GM21447 (cell line): Measurements from ENCODE around the gene CALHM4.

Experiments
- ATAC-seq: cut with Tn5 transposase; IDR thresholded peaks from one replicate; pipeline ENCODE4 v1.9.1; 2021; ENCODE audit not compliant: unreplicated experiment

Gene CALHM4

DNA sequence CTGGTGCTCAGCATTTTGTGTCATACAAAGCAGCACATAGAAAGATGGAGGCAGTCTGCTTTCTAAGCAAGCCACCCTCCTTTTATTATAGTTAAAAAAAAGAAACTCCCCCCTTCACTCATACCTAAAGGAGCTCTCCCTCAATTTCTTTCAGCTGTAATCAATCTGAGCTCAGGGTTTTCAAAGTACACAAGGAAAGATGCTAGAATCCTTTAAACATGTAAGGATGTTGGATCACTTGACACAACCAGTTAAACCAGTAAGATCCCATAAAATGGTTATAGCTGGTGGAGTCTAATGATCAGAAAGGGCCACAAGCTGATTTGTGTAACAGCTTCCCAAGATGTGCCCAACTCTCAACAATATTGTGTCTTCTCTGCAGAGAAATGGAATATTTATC lies at the start of gene CALHM4:
TSS of gene CALHM4 (plus strand) at position 301 of the 400 bp plus-strand sequence. CDS start at position 344, 43 bp downstream.
- no peak for ATAC-seq

- no peak for ATAC-seq
Observed at GRCh38 chr6:116507324-116507723, 46.2 kb upstream of the CALHM4 start.

GRCh38 chr6:116508527-116508926 lies 45.0 kb upstream of the CALHM4 start:
- no peak for ATAC-seq

- no peak for ATAC-seq
Observed at GRCh38 chr6:116511424-116512110, 42.0 kb upstream of the CALHM4 start, which contains the start of gene CALHM5. TSS of gene CALHM5 (plus strand) at chr6:116511639. CDS start at chr6:116511697, 58 bp downstream.

- peak; percentile 70 for ATAC-seq
Observed at GRCh38 chr6:116512111-116512559, 41.4 kb upstream of the CALHM4 start.

- no peak for ATAC-seq
Observed at GRCh38 chr6:116512734-116513133, 40.8 kb upstream of the CALHM4 start.

GRCh38 chr6:116513224-116513875 lies 40.2 kb upstream of the CALHM4 start:
- no peak for ATAC-seq

DNA sequence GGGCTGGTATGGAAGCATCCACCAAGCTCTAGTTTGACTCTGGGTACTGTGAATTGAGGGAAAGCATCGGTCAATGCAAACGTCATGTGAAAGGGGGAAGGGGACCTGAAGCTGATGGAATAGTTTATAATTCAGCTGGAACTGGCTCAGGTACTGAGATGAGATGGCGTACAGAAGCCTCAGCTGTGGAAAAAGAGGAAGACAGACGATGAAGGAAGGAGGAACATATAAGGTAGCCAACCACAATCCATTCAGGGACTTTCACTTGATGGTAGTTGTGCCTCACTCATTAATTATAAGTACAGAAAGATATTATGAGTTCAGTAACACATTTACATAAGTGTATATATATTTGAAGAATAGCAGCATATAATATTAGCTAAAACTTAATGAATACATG lies 39.4 kb upstream of the CALHM4 start:
- ATAC-seq: no peak

GRCh38 chr6:116515141-116515540 lies 38.4 kb upstream of the CALHM4 start:
- no peak for ATAC-seq

DNA sequence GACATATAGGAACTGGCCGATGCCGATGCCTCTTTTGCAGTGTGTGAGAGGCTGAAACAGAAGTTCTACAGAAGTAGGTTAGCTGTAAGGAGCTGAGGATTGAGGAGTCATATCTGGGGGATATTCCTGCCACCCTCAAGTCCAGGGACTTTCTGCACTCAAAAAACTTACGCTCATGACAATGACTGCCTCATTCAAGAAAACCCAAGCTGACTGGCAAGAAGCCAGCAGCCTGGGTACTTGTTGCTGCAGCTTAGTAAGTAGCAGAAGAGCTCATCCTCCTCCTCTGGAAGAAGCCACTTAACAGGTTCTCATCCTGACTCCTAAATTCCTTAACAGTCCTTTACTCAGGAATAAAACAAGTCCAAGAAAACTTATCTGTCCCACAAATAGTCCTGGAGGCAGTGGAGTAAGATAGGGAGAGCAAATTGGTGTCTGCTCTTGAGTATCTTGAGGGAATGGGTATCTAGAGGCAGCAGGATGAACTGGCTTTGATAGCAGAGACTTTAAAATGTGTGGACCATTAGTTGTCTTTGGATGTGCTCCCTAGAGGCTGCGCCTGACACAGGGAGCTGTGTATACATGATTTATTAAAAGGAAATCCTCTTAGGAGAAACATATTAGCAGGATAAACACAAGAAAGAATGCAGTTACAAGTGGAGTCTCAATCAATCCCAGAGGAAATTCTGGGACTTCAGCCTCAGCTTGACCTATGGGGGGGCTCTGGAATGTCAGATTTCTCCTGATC lies 34.8 kb upstream of the CALHM4 start:
- ATAC-seq: no peak

DNA sequence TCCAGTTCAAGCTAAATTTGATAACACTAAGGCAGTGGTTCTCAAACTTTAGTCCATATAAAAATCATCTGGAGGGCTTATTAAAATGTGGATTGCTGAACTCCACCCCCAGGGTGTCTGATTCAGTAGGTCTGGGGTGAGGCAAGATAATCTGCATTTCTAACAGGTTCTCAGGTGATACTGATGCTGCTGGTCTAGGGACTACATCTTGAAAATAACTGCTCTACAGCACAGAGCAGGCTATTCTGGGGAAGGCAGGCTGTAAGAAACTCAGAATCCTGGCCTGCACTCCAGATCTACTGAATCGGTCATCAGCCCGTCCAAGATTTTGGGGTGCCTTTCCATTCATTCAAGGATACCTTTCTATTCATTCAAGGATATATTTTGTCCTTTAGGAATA lies 30.7 kb upstream of the CALHM4 start:
- ATAC-seq: no peak

- ATAC-seq: no peak
Observed at GRCh38 chr6:116524236-116524635, 29.3 kb upstream of the CALHM4 start.

DNA sequence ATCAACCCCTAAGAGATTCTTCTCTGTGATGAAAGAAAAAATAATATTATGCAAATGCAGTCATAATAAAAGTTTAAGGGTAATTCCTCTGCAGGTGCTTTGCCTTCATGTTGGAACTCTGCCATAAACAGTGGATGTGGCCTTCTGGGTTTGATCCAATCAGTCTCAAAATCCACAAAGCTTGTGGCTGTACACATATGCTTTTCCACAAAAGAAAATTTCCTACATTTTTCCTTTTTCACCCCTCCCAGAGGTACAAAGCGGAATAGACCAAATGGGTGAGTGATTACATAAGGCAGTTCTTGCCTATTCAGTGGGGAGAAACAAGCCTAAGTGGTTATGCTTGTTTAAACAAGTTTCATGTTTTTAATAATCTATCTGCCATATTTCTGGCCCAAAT lies 25.4 kb upstream of the CALHM4 start:
- no peak for ATAC-seq

- ATAC-seq: no peak
Observed at GRCh38 chr6:116528780-116529179, 24.8 kb upstream of the CALHM4 start.

DNA sequence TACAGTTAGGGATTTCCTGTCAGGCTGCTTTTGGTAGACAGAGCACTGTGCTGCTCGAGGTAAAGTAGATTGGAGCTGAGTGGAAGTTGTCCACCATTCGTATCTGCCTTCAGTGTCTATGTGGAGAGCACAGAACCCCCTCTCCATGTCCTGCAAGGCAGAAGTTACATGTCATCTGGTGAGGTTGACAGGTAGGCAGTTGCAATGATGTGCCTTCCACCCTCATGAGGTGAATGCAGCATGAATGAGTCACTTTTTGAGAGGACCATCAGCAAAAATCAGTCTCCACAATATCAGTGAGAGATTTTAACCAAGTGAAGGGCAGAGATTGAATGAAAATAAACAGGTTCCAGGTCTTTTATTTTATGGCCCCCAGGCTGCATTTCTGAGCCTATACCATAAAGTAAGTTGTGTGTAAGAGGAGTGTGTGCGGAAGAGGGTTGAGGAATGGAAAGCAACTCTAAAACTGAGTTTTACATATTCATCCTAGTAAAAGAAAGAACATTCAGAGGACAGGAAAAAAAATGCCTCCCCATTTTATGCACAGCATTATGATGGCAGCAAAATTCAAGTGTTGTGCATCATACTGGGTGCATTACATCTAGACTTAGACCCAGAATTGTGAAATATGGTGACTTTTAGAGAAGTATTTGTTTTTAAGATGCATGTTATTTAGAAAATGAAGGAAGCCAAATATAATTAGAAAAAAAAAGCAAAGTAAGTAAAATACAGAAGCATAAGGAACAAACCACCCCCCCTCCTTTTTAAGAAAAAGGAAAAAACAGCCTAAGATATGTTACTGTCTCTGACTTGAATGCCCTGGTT lies 23.9 kb upstream of the CALHM4 start:
- no peak for ATAC-seq

DNA sequence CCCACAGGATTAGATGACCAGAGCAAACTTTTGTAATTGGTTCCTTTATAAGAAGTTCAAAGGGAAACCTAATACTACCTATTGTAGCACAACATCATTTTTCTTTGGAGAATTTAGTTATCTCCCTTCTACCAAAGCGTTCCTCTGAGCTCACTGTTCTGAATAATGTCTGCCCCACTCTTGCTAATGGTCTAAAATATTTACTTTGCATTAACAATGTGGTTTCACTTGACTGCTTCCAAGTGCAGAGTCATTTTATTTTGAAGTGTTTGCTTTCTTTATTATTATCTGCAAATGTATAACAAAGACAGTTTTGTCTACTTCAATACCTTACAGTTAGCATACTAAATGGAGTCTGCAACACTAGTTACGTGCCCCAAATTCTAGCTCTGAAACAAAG lies 23.1 kb upstream of the CALHM4 start:
- no peak for ATAC-seq

DNA sequence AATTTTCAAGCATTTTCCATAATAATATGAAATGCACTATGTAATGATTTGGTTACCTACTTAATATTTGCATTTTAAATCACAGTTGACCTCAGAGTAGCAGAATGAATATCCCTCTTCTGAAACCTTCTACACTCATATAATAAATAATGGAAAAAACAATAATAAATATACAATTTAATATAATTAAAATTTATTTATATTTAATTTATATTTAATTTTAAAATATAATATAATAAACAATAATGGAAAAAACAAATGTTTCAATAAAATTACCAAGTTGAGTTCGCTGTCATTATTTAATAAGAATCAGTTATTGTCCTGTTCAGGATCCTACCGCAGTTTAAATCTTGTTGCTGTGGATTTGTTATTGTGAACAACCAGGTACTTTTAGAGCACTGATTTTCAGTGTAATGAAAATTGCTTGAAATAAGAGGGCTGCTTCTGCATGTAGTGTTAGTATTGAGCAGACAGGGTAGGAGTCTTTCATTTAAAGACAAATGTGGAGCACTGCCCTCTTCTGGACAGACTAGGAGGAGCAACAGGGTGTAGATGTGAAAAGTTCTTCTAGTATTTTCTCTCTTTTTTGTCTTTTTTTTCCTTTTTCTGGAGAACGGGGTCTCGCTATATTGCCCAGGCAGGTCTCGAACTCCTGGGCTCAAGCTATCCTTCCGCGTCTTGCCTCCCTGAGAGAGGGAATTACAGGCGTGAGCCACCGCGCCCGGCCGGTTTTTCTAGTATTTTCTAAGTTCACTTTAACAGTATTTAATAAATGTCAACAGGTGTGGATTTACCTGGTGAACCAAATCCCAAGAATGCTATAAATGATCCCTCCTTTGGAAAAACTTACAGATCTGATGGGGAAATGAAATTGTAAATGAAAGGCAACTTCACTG lies 21.6 kb upstream of the CALHM4 start:
- peak; percentile 85 for ATAC-seq

DNA sequence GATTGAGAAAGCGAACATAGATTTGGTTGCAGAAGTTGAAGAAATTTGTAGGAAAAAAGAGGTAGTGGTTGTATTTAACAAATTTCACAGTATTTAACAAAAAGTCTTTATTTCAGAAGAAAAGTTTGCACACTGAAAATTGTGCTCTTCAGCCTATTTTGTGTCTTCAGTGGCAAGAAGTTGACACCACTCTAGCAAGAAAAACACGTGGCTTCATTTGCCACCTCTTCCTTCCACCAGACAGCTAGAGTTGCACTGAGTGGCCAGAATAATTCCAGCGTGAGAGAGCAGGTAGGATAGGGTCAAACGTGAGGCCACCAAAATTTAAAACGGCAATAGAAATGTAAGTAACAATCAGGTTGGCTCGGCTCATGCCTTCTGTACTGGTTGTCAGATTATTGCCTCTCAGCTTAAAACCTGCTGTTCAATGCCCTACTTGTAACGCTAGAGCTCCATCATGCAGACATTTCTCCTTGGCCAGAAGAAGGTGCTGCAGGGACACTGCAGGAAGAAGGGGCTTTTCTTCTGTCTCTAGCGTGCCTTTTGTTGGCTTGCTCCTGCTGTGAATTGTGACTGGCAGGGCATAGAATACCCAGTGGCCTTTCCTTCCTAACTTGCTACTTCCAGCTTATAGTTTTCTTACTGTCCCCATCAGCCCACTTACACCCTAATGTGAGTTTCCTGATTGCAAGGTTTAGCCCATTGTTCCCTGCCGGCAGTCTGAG lies 20.2 kb upstream of the CALHM4 start:
- no peak for ATAC-seq

- ATAC-seq: no peak
Observed at GRCh38 chr6:116535109-116535508, 18.4 kb upstream of the CALHM4 start.
